Choroid plexus epithelial cell (primary cell): ENCODE results near the gene TCF7L1.
"Not testable (repeated sequence)": the region's sequence is repeated elsewhere in the genome, so short reads cannot be mapped to it uniquely, and the experiment has no call there.

Source experiments
- DNase-seq: peaks from one replicate; pipeline ENCODE4 v3.0.0-alpha.2; 2010; ENCODE audit warnings: low read depth
- H3K4me3 ChIP-seq: 2 replicates; pipeline ENCODE4 v1.5.1; 2011; ENCODE audit warnings: low read depth, mild to moderate bottlenecking, control low read depth, low read length, moderate library complexity
- TF ChIP-seq, protein P1 (sequence below): conservative IDR thresholded peaks from 2 replicates; pipeline ENCODE4 v1.5.1; 2011; ENCODE audit warnings: low read depth, mild to moderate bottlenecking, control low read depth, inconsistent platforms, low read length, moderate library complexity

Gene TCF7L1

DNA sequence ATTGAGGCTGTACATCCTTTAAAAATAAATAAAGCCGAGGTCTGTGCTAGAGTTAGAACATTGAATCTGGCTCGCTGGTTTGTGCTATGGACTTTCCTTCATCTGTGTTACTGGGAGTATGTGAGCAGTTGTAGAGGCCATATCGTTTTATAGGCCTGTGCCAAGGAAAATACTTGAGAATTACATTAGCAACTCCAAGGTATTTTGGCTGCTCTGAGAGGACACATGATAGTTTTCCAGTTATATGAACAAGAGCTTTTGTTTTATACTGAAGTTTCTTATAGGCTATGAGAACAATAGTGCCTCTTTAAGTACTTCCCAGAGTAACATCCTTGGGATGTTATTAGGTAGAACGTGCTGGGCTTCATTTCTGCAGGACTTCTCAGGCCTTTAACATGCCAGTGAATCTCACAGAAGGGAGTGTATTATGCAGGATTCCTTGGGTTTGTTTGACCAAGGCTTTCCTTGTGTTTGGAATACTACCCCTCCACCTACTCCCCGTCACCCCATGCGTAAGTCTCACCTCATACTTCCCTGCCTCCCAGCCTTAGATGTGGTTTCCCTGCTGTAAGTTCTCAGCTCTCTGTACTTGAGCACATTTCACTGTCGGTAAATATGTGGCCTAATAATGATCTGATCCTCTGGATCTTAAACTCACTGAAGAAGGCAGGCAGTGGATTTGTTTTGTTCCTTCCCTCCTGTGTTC, 21.0 kb downstream of the TCF7L1 start:
- TF ChIP-seq, protein P1, sequence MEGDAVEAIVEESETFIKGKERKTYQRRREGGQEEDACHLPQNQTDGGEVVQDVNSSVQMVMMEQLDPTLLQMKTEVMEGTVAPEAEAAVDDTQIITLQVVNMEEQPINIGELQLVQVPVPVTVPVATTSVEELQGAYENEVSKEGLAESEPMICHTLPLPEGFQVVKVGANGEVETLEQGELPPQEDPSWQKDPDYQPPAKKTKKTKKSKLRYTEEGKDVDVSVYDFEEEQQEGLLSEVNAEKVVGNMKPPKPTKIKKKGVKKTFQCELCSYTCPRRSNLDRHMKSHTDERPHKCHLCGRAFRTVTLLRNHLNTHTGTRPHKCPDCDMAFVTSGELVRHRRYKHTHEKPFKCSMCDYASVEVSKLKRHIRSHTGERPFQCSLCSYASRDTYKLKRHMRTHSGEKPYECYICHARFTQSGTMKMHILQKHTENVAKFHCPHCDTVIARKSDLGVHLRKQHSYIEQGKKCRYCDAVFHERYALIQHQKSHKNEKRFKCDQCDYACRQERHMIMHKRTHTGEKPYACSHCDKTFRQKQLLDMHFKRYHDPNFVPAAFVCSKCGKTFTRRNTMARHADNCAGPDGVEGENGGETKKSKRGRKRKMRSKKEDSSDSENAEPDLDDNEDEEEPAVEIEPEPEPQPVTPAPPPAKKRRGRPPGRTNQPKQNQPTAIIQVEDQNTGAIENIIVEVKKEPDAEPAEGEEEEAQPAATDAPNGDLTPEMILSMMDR, result no peak
- peak; percentile 56 for DNase-seq
- H3K4me3 ChIP-seq, result no peak overlapping the region

DNA sequence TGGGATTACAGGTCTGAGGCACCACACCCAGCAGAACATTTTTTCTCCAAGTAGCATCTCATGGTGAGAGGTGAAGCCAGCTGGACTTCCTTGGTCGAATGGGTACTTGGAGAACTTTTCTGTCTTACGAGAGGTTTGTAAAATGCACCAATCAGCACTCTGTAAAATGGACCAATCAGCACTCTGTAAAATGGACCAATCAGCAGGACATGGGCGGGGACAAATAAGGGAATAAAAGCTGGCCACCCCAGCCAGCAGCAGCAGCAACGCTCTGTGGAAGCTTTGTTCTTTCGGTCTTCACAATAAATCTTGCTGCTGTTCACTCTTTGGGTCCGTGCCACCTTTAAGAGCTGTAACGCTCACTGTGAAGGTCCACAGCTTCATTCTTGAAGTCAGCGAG, 21.9 kb downstream of the TCF7L1 start:
- not testable (repeated sequence) for H3K4me3 ChIP-seq, DNase-seq

GRCh38 chr2:85156153-85156552, 23.0 kb downstream of the TCF7L1 start:
- H3K4me3 ChIP-seq, result no peak overlapping the region
- DNase-seq, result peak; percentile 56
- TF ChIP-seq, protein P1, result no peak

GRCh38 chr2:85156619-85157018, 23.4 kb downstream of the TCF7L1 start:
- H3K4me3 ChIP-seq, result no peak overlapping the region
- DNase-seq, result no peak
- TF ChIP-seq, protein P1, result no peak

DNA sequence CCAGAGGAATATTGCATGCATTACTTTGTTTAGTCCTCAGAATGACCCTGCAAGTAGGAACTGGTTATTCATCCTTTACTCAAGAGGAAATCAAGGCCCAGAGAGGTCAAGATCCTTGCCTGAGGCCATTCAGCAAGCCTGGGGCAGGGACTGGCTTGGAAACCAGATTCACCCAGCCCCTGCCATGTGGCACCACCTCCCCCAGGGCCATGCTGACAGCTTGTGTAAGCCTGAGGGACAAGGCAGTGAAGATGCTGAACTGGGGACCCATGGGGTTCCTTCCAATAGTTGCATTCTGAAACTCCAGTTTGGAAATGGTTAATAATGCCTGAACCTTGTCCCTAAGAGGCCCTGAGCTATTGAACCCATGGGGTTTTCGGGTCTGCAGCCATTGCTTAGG, 24.2 kb downstream of the TCF7L1 start:
- DNase-seq, result no peak

DNA sequence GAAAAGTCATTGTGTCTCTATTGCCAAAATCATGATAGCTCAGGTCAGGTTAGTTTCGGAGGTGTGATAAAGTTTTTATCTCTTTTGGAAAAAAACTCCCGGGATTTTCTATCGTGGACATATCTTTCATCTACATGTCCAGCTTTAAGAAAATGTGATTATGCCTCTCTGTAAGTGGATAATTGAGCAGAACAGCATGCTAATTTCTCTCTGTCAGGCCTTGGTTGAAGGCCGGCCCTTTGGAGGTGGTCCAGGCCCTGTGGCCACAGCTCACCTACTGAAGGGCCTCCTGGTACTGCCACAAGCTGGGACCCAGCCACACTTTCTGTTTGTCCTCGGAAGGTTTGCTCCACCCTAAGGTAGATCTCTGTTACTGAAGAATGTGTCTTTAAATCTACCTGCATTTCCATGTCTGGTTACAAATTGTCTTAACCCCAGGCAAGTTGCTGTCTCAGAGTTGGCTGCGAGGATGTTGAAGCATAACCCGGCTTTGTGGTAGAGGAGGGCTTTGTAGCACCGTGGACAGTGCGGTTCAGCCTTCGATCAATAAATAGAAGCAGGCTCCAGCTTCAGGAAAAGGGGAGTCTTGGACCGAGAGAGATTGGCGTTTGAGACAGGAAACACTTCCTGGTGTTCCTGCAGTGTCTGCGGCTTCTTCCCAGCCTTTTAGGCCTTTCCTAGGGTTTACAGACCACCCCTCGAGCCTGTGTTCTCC, 25.5 kb downstream of the TCF7L1 start:
- DNase-seq, result no peak
- H3K4me3 ChIP-seq, result no peak overlapping the region
- TF ChIP-seq, protein P1, result no peak

More for the DNA sequence above, 24.2 kb downstream of the TCF7L1 start:
- TF ChIP-seq, protein P1, result no peak
- no peak overlapping the region for H3K4me3 ChIP-seq

DNA sequence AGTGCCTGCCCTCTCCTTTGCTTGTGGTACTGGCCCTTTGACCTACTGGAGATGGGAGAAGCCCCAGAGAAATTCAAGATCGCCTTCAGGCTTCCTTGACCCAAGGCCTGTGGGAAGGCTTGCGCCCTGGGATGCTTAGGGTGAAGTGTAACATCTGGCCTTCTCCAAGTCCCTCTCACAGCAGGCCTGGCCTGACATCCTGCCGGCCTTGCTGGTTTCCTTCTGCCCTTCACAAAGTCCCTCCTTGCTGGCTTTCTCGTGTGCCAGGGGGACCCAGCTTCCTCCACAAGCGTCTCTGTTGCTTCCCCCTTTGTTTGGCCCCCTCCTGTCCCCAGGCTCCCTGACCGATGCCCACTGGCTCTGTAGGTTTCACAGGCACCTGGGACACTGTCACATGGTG, 26.4 kb downstream of the TCF7L1 start:
- DNase-seq, result no peak

More for the DNA sequence above, 26.4 kb downstream of the TCF7L1 start:
- TF ChIP-seq, protein P1, result no peak
- no peak overlapping the region for H3K4me3 ChIP-seq
